Measurements from ENCODE around the gene AOPEP. TPM values are rescaled to one million over a fixed set of nuclear protein-coding genes. Genes with fewer than 3 reads are reported as not detected.

Gene AOPEP
- polyA plus RNA-seq, 3 donors = 22.9 to 42.5 (median 31.5) TPM

DNA sequence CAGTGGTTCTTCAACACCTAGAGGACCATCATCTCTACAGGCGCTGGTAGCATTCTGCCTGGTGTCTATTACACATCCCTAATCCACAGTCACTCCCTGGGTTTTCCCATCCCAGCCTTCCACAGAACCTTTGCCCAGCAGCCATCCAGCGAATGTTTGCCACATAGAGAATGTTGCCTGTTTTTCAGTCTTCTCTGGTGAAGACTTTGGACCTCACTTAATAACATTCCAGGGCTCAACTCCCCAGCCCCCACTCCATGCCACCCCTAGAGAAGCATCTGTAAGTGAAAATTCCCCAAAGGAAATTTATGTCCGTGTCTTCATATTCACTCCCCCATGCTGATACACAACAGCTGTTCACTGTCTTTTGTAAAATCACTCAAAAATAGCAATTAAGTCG lies 249.6 kb downstream of the AOPEP start:
- 74 to 83% (median 76%) methylated on average over 4 of the region's 4 CpGs for WGBS, 3 donors
- H3K27ac ChIP-seq (ENCODE audit: low read depth, low read length) = no peak overlapping the region

GRCh38 chr9:94977416-94977815 lies 250.9 kb downstream of the AOPEP start:
- WGBS, 3 donors = 96 to 98% (median 96%) methylated on average over 5 of the region's 5 CpGs
- no peak overlapping the region for H3K27ac ChIP-seq (ENCODE audit: low read depth, low read length)

GRCh38 chr9:94979904-94980507 lies 253.5 kb downstream of the AOPEP start:
- no peak overlapping the region for H3K27ac ChIP-seq (ENCODE audit: low read depth, low read length)
- 95 to 97% (median 96%) methylated on average over 9 of the region's 9 CpGs for WGBS, 3 donors

DNA sequence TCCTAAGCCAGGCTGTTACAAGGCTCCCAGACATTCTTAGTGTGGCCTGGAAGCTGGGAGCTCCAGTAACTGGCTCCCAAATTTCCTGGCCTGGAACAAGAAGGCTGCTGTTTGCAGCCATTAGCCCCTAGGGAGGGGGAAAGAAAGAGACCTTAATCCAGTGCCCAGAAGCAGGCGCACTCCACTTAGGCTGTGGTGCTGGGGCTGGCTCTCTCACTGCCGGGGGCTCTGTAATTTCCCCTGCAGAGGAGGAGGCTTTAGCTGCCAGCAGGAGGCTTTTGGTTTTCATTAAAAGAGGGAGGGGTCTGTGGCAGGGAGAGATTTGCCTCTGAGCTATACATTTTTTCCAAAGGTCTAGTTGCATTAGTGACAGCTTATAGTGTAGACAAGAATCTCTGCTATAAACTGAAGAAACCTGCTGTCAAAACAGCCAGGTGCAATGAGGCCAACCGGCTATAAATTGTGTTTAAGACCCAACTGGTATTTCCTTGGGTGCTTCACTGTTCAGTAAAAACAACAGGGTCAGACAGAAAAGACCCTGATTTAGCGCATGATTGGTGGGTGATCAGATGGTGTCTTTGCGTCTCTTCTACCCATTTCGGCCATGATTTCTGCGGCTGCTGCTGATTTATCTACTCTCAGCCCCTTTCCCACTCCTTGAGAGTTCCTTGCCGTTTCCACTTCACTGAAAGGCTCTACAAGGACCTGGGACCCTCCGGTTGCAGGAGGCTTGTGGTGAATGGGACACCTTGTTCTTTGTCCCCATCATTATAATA lies 254.6 kb downstream of the AOPEP start:
- WGBS, 3 donors = 96 to 98% (median 97%) methylated on average over 9 of the region's 9 CpGs
- H3K27ac ChIP-seq (ENCODE audit: low read depth, low read length) = no peak overlapping the region

DNA sequence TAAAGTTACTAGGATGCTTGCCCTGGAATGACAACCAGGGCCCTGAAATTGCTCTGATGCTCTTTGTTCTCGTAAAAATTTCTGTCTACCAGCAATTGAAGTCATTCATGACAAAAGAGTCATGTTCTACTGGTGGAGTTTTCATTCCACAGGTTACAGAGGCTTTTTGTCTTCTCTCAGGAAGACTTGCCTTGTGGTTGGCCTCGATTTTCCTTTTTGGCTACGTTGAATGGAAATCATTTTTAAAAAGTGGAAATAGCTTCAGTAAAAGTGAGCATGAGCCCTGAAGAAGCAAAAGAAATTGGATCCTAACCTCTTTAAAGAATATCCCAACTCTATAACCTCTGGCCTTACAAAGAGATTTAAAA lies 255.2 kb downstream of the AOPEP start:
- WGBS, 3 donors = 85 to 96% (median 85%) methylated on average over 3 of the region's 3 CpGs
- no peak overlapping the region for H3K27ac ChIP-seq (ENCODE audit: low read depth, low read length)

GRCh38 chr9:94982211-94982610 lies 255.7 kb downstream of the AOPEP start:
- WGBS, 3 donors = 89 to 91% (median 90%) methylated on average over 6 of the region's 6 CpGs
- no peak overlapping the region for H3K27ac ChIP-seq (ENCODE audit: low read depth, low read length)

DNA sequence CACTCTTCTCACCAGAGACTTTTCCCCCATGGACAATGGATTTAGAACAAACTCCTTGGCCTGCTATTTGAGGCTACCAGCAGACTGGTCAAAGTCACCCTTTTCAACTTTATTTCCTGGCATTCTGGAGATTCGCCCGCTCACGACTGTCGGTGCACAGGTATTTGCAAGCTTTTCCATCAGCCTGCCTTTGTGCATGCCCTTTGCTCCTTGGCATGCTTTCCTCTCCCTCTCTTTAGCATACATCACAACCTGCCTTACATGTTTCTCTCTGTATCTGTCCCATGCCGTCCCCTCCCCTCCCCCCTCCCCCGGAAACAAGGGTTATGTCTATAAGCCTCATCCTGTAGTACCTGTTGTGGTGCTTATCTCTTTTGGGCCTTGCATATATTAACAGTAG lies 257.1 kb downstream of the AOPEP start:
- H3K27ac ChIP-seq (ENCODE audit: low read depth, low read length) = no peak overlapping the region
- WGBS, 3 donors = 57 to 96% (median 88%) methylated on average over 6 of the region's 6 CpGs

- H3K27ac ChIP-seq (ENCODE audit: low read depth, low read length) = no peak overlapping the region
- 82 to 93% (median 86%) methylated on average over 9 of the region's 9 CpGs for WGBS, 3 donors
Measured at GRCh38 chr9:94984891-94985476, 258.5 kb downstream of the AOPEP start.

DNA sequence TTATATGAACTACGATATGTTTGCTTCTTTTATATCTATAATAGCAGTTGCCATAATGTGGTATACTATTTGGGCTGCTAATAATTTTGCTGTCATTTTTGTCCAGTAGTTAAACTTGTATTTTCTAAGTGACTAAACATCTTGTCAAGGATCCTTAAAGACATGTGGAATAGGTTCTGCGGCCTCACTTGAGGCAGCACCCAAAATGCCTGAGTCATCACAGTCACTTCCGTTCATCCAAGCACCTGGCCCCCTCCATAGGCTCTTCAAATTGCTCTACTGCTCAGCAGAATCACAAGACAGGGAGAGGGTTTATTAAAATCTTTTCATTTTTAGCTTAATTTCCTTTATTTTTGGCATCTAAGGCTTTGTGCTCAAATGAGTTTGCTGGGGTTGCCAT lies 259.1 kb downstream of the AOPEP start:
- H3K27ac ChIP-seq (ENCODE audit: low read depth, low read length) = no peak overlapping the region
- WGBS, 3 donors = 83 to 93% (median 85%) methylated on average over 3 of the region's 3 CpGs

DNA sequence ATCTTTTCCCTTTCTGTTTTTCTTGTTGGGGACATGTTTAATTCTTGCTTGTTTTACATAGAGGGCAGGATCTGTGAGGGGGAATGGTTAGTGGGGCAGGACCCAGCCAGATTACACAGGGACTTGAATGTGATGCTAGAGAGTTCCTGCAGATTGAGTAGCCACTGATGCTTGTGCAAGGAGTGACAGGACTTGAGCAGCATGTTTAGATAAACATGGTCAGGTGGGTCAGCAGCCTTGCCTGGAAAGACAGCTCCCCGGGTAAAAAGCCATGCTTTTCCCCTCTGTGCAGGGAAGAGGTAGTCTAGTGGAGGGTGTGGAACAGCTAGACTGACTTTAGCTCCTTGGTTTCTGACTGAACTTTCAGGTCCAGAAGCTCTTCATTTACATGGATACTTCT lies 261.2 kb downstream of the AOPEP start:
- no peak overlapping the region for H3K27ac ChIP-seq (ENCODE audit: low read depth, low read length)
- WGBS, 3 donors = 53 to 81% (median 56%) methylated on average over 1 of the region's 1 CpG

DNA sequence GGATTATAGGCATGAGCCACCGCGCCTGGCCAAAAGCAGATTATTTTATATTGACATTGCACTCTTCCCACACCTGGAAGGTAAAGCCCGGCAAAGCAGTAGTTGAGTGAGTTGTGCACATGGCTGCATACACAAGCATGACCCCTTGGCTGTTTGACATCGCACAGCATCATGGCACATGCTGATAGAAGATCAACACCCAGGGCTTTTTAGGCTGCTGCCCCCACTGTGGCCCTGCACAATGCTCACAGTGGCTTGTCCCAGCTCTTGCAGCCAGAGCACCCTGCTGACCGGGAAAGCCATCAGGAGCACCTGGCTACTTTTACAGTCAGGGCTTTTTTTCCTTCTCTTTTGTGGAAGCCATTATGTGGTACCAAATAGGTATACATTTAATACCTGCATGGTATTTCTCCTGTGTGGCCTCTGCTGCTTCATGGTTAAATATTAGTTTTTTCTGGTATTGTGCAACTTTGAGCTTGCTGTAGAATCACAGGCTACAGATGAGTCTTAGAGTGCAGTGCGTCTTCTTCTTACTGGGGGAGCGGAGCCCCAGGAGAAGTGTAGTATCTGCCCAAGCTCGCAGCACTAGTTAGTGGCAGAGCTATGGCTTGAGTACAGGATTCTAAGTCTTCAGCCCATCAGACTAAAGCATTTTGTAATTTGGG lies 264.5 kb downstream of the AOPEP start:
- no peak overlapping the region for H3K27ac ChIP-seq (ENCODE audit: low read depth, low read length)
- 97 to 99% (median 97%) methylated on average over 8 of the region's 8 CpGs for WGBS, 3 donors

DNA sequence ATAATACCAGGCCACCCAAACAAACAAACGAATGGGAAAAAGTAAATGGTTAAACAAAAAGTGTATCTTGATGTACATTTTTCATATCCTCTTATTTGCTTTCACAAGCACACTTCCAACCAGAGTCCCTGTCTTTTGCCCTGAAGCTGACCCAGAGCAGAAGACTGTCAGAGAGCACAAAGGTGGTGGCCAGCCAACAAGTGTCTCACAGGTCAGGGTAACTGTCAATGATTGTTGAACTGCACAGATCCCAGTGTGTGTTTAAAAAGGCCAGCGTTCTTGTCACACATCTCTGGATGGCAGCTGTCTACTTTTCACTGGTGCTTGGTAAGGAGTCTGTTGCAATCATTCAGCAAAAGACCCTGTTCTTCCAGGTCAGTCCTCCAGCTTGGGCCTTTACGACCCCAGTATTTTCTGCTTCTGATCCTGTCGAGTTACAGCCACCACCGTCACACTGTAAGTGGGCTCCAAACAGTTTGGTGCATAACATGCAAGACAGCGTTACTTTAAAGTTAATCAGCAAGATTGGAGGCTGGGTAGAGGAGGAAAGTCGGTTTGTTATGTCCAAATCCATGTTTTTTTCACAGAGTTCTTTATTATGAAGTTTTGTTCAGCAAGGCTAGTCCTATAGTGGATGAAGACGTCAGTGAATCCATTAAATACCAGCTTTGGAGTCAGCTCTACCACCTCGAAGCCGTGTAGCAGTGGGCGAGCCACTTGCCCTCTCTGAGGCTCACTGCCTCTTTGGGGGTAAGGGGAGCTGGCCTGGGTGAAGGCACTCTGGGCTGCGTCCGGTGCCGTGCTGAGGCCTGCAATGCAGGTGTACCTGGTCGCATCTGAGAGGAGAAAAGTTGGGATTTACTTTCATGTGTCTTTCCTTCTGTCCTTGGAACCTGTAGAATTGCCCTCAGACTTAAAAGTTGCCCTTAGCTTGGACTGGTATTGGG lies 265.7 kb downstream of the AOPEP start:
- WGBS, 3 donors = 83 to 95% (median 94%) methylated on average over 15 of the region's 15 CpGs
- H3K27ac ChIP-seq (ENCODE audit: low read depth, low read length) = no peak overlapping the region

- H3K27ac ChIP-seq (ENCODE audit: low read depth, low read length) = no peak overlapping the region
- 67 to 90% (median 89%) methylated on average over 9 of the region's 9 CpGs for WGBS, 3 donors
Measured at GRCh38 chr9:94993160-94993820, 266.8 kb downstream of the AOPEP start.

- WGBS, 3 donors = 92 to 94% (median 93%) methylated on average over 7 of the region's 7 CpGs
- no peak overlapping the region for H3K27ac ChIP-seq (ENCODE audit: low read depth, low read length)
Measured at GRCh38 chr9:94993821-94994165, 267.3 kb downstream of the AOPEP start.

GRCh38 chr9:94995048-94995693 lies 268.7 kb downstream of the AOPEP start:
- H3K27ac ChIP-seq (ENCODE audit: low read depth, low read length) = no peak overlapping the region
- WGBS, 3 donors = 79 to 92% (median 92%) methylated on average over 3 of the region's 3 CpGs

DNA sequence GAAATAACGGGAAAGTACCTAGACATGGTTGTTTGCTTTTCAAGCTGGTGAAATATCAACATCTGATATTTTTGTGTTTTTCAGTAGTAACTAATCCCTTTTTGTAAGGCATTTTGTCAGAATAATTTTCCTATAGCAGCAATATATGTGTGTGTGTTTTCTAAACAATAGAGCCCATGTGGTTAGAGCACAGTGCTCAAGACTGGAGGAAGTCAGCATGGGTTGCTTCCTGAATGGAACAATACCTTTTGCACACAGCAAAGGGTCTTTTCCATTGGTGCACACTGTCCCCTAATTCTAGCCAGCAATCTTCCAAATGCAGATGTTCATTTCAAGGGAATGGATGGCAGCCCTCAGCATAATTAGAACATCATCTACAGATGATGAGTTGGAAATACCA lies 270.1 kb downstream of the AOPEP start:
- no peak overlapping the region for H3K27ac ChIP-seq (ENCODE audit: low read depth, low read length)
- WGBS, 3 donors = 36 to 82% (median 79%) methylated on average over 1 of the region's 1 CpG

DNA sequence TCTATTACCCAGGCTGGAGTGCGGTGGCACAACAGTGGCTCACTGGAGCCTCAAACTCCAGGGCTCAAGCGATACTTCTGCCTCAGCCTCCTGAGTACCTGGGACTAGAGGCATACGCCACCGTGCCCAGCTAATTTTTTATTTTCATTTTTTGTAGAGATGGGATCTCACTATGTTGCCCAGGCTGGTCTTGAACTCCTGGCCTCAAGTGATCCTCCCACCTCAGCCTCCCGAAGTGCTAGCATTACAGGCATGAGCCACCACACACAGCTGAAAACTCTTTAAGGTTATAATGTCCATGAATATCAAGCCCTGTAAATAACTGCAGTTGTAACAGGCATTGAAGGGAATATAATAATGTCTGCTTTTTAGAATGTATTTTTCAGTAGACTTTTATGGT lies 271.2 kb downstream of the AOPEP start:
- 98 to 99% (median 98%) methylated on average over 5 of the region's 5 CpGs for WGBS, 3 donors
- no peak overlapping the region for H3K27ac ChIP-seq (ENCODE audit: low read depth, low read length)

Data from adipose tissue (tissue), 3 donors.